GM19455 (cell line): ENCODE data around the gene CACNA1H.

ENCODE experiments used
- ATAC-seq: cut with Tn5 transposase; IDR thresholded peaks from one replicate; pipeline ENCODE4 v1.9.1; 2021; ENCODE audit not compliant: unreplicated experiment

The CACNA1H gene

GRCh38 chr16:1210461-1210860 lies 57.6 kb downstream of the CACNA1H start:
- ATAC-seq = no peak

GRCh38 chr16:1211451-1212268 lies 58.8 kb downstream of the CACNA1H start:
- ATAC-seq = no peak

- ATAC-seq = no peak
These were observed 59.8 kb downstream of the CACNA1H start for GRCh38 chr16:1212616-1213194.

GRCh38 chr16:1213231-1213630 lies 60.3 kb downstream of the CACNA1H start:
- no peak for ATAC-seq

GRCh38 chr16:1213796-1214372 lies 61.0 kb downstream of the CACNA1H start:
- ATAC-seq = no peak

GRCh38 chr16:1214719-1215118 lies 61.8 kb downstream of the CACNA1H start:
- ATAC-seq = no peak

GRCh38 chr16:1215574-1216295 lies 62.8 kb downstream of the CACNA1H start:
- no peak for ATAC-seq

- ATAC-seq = no peak
These were observed 63.4 kb downstream of the CACNA1H start for GRCh38 chr16:1216296-1216619.

GRCh38 chr16:1216681-1217400 lies 63.9 kb downstream of the CACNA1H start:
- no peak for ATAC-seq

GRCh38 chr16:1217526-1217925 lies 64.6 kb downstream of the CACNA1H start:
- no peak for ATAC-seq

GRCh38 chr16:1218061-1218929 lies 65.4 kb downstream of the CACNA1H start:
- ATAC-seq = no peak

GRCh38 chr16:1218930-1219611 lies 66.2 kb downstream of the CACNA1H start:
- ATAC-seq = no peak

GRCh38 chr16:1220098-1220728 lies 67.3 kb downstream of the CACNA1H start:
- no peak for ATAC-seq

GRCh38 chr16:1220841-1221627 lies 68.1 kb downstream of the CACNA1H start:
- ATAC-seq = no peak

GRCh38 chr16:1221628-1222552 lies 69.0 kb downstream of the CACNA1H start:
- no peak for ATAC-seq

- ATAC-seq = no peak
These were observed 69.8 kb downstream of the CACNA1H start for GRCh38 chr16:1222553-1223354.
